Esophagus muscularis mucosa (tissue), 4 donors: Measurements from ENCODE around the gene HVCN1. TPM values are rescaled to one million over a fixed set of nuclear protein-coding genes. Genes with fewer than 3 reads are reported as not detected.
"Not testable (repeated sequence)": the region's sequence is repeated elsewhere in the genome, so short reads cannot be mapped to it uniquely, and the experiment has no call there.

ENCODE experiments used
- DNase-seq: peaks from one replicate; pipeline ENCODE4 v3.0.0-alpha.2; 2017; ENCODE audit errors: extremely low spot score
- H3K27ac ChIP-seq, 4 donors: fragments of 200-600 bp; sonication (generic); replicated peaks in 1 of 4; 1 replicate in 3 of 4; 2 replicates in 1 of 4; pipeline ENCODE4 v1.5.1; 2016 to 2019; ENCODE audit warnings: mild to moderate bottlenecking in 1 of 4
- H3K27me3 ChIP-seq, 4 donors: fragments of 200-600 bp; sonication (generic); one replicate each; pipeline versions ENCODE4 v1.5.1 to v1.6.0; 2016 to 2019
- H3K36me3 ChIP-seq, 4 donors: fragments of 200-600 bp; sonication (generic); one replicate each; pipeline ENCODE4 v1.5.1; 2016 to 2019
- H3K4me1 ChIP-seq, 4 donors: fragments of 200-600 bp; sonication (generic); one replicate each; pipeline ENCODE4 v1.5.1; 2016 to 2019
- H3K4me3 ChIP-seq, 4 donors: fragments of 200-600 bp; sonication (generic); 1 replicate in 2 of 4; 2 replicates in 2 of 4; pipeline ENCODE4 v1.5.1; 2016 to 2019; ENCODE audit warnings: mild to moderate bottlenecking in 4 of 4, moderate library complexity in 1 of 4
- H3K9me3 ChIP-seq, 4 donors: fragments of 200-600 bp; sonication (generic); 1 replicate in 3 of 4; 2 replicates in 1 of 4; pipeline ENCODE4 v1.5.1; 2016 to 2019
- CTCF ChIP-seq, 3 experiments: fragments of 200-600 bp in 2 of 3; fragments of 450-650 bp in 1 of 3; sonication (generic) in 2 of 3; IDR thresholded peaks; one replicate each; pipeline ENCODE4 v1.5.1; 2017 to 2019; ENCODE audit warnings: antibody characterized with exemption in 3 of 3, mild to moderate bottlenecking in 2 of 3, moderate library complexity in 1 of 3
- EP300 ChIP-seq: sonication (generic); formaldehyde crosslinking; IDR thresholded peaks from one replicate; pipeline ENCODE4 v1.6.1; 2017; ENCODE audit warnings: antibody characterized with exemption
- POLR2A ChIP-seq: fragments of 450-650 bp; IDR thresholded peaks from one replicate; pipeline ENCODE4 v1.6.1; 2017; ENCODE audit warnings: antibody characterized with exemption, moderate library complexity, mild to moderate bottlenecking, low read depth
- POLR2AphosphoS5 ChIP-seq, 2 donors: sonication (generic); formaldehyde crosslinking; IDR thresholded peaks; one replicate each; pipeline ENCODE4 v1.6.1; 2017; ENCODE audit warnings: antibody characterized with exemption in 2 of 2
- WGBS: methylation state at CpG from one replicate; pipeline ENCODE4 v1.1.5; 2018; 5-methylcytosine and 5-hydroxymethylcytosine counted together
- intact Hi-C: fragments of 100-400 bp; cut with DNase I; formaldehyde crosslinking; loops from one replicate; pipeline ENCODE4 v1.15.1; 2023
- small RNA-seq, 3 donors: library from RNA; depleted of rRNA; stranded (forward); fragments of <200 nt; gene quantifications; one replicate each; pipeline ENCODE3, GENCODE V24; 2016
- total RNA-seq, 4 donors: library from RNA; depleted of rRNA; stranded (reverse); fragments of >200 nt; gene quantifications; one replicate each; pipeline versions ENCODE4 v1.1.0 to v1.2.1, GENCODE V29; 2016

The HVCN1 gene
- total RNA-seq, 4 donors from 2014 or later: 5.4 to 8.9 (median 7.1) TPM

GRCh38 chr12:110602085-110602814, 86.7 kb downstream of the HVCN1 start:
- not testable (repeated sequence) for H3K36me3 ChIP-seq, H3K9me3 ChIP-seq, H3K27me3 ChIP-seq, H3K27ac ChIP-seq, H3K4me3 ChIP-seq, DNase-seq
- peak; percentile 70 to 81 (median 76) for TF ChIP-seq CTCF (IDR thresholded peaks at IDR 0.05)
- H3K4me1 ChIP-seq: peaks cover 5 to 17% (median 7%) of the 10 kb centered on the region in 4 donors
- WGBS: 60% methylated on average over 14 of the region's 14 CpGs
- intact Hi-C loops: loop anchor here (5.0 kb wide), 2 partner anchors 95 to 135 kb away; partner anchors contain the start of genes FAM216A and GPN3

- Histone ChIP-seq H3K27me3 (no peaks in the 10 kb centered on the region), H3K27ac (no peak overlapping the region), H3K4me1 (peaks cover 5 to 17% (median 7%) of the 10 kb centered on the region in 4 donors), H3K9me3 (no peaks in the 10 kb centered on the region), H3K36me3 (no peaks in the 10 kb centered on the region), H3K4me3 (no peak overlapping the region)
- WGBS: 32% methylated on average over 4 of the region's 4 CpGs
- no peak for DNase-seq
- intact Hi-C loops: loop anchor here (1.0 to 5.0 kb wide), 3 partner anchors 88 to 133 kb away; partner anchors contain the start of genes FAM216A and GPN3
- peak; percentile 48 to 70 (median 53) for TF ChIP-seq CTCF (IDR thresholded peaks at IDR 0.05)
- no peak for TF ChIP-seq EP300
Observed at GRCh38 chr12:110600254-110600653, 88.7 kb downstream of the HVCN1 start.

GRCh38 chr12:110599334-110599733, 89.6 kb downstream of the HVCN1 start:
- intact Hi-C loops: no loop called here
- no peak overlapping the region for H3K4me3 ChIP-seq
- H3K4me1 ChIP-seq: peaks cover 5 to 17% (median 7%) of the 10 kb centered on the region in 4 donors
- 77% methylated on average over 4 of the region's 4 CpGs for WGBS
- no peak for DNase-seq
- no peak overlapping the region for H3K27ac ChIP-seq
- H3K27me3 ChIP-seq: no peaks in the 10 kb centered on the region
- TF ChIP-seq EP300: no peak
- TF ChIP-seq POLR2A: no peak
- TF ChIP-seq POLR2AphosphoS5 (IDR thresholded peaks at IDR 0.05): no peak
- no peak for TF ChIP-seq CTCF (IDR thresholded peaks at IDR 0.05)
- H3K36me3 ChIP-seq: no peaks in the 10 kb centered on the region
- no peaks in the 10 kb centered on the region for H3K9me3 ChIP-seq

Small RNAs within 50 kb of the gene (small RNA-seq; reads per million reads assigned to genes)
- 0 reads per million in 3 donors for gene RN7SL387P

Other genes starting within 250 kb of the HVCN1 start
- 100 to 1,000 TPM; 227 to 363 (median 257) TPM for gene ARPC3, start 238.8 kb downstream of the HVCN1 start, total RNA-seq
- 10 to 100 TPM; 18.5 to 39.0 (median 25.9) TPM for gene GPN3, start 220.9 kb downstream of the HVCN1 start, total RNA-seq
- 10 to 100 TPM in 1 of 4 donors, 1 to 10 TPM in 3; 6.2 to 10.4 (median 8.0) TPM for gene FAM216A, start 220.3 kb downstream of the HVCN1 start, total RNA-seq
- 100 to 1,000 TPM; 126 to 166 (median 156) TPM for gene VPS29, start 187.0 kb downstream of the HVCN1 start, total RNA-seq
- 1 to 10 TPM in 3 of 4 donors, under 1 TPM in 1; 0.98 to 5.0 (median 2.0) TPM for gene RAD9B, start 186.8 kb downstream of the HVCN1 start, total RNA-seq
- 10 to 100 TPM; 36.6 to 55.6 (median 53.2) TPM for gene PPTC7, start 105.8 kb downstream of the HVCN1 start, total RNA-seq
- 10 to 100 TPM; 17.4 to 26.2 (median 21.4) TPM for gene TCTN1, start 75.0 kb downstream of the HVCN1 start, total RNA-seq
- gene PPP1CC, start 53.8 kb upstream of the HVCN1 start, total RNA-seq: 100 to 1,000 TPM in 3 of 4 donors, 10 to 100 TPM in 1; 92.2 to 120 (median 101) TPM
- not detected for gene CCDC63, start 157.9 kb upstream of the HVCN1 start, total RNA-seq
- not detected for gene MYL2, start 231.5 kb upstream of the HVCN1 start, total RNA-seq